OCI-LY7 (cell line): ENCODE results near the gene RPL22. TPM values are rescaled to one million over a fixed set of nuclear protein-coding genes. Genes with fewer than 3 reads are reported as not detected.
A peak's percentile ranks its signal among the peaks of the same experiment; 100 is the strongest.

Experiments
- BruUV-seq: library from RNA; stranded (reverse); fragments of 400-500 nt; replicated peaks from 2 replicates; lab custom pipeline; 2021; lab: Mats Ljungman, UMichigan
- CTCF ChIA-PET: fragments of 300-600 bp; sonication (Branson Sonifier 250); formaldehyde crosslinking; loops from one replicate; lab custom pipeline; 2022; ENCODE audit warnings: antibody characterized with exemption; ENCODE audit not compliant: unreplicated experiment; lab: Charles Lee
- POLR2A ChIA-PET: fragments of 300-600 bp; sonication (Branson Sonifier 250); formaldehyde crosslinking; loops from one replicate; lab custom pipeline; 2022; ENCODE audit warnings: antibody characterized with exemption; lab: Charles Lee
- DNase-seq: peaks from one replicate; pipeline ENCODE4 v3.0.0-alpha.2; 2015; ENCODE audit warnings: low spot score
- H2AFZ ChIP-seq: fragments of 200-600 bp; sonication (generic), shearing (Covaris generic); 2 replicates; pipeline ENCODE4 v1.6.1; 2014; ENCODE audit warnings: mild to moderate bottlenecking, antibody characterized with exemption, low read length, moderate library complexity
- H3K27ac ChIP-seq: fragments of 200-600 bp; sonication (generic); 2 replicates; pipeline ENCODE4 v1.5.1; 2014; ENCODE audit warnings: mixed run types, low read depth, mild to moderate bottlenecking, moderate library complexity, low read length, inconsistent platforms; ENCODE audit not compliant: poor library complexity, severe bottlenecking
- H3K36me3 ChIP-seq: fragments of 200-600 bp; sonication (generic); 2 replicates; pipeline ENCODE4 v1.6.1; 2014; ENCODE audit warnings: mild to moderate bottlenecking, antibody characterized with exemption, low read length, moderate library complexity, mixed read lengths; ENCODE audit not compliant: insufficient read depth
- H3K4me1 ChIP-seq: fragments of 200-600 bp; sonication (generic); 2 replicates; pipeline ENCODE4 v1.5.1; 2014; ENCODE audit warnings: mild to moderate bottlenecking, low read length; ENCODE audit not compliant: insufficient read depth, poor library complexity, severe bottlenecking
- H3K4me2 ChIP-seq: fragments of 200-600 bp; sonication (generic); 2 replicates; pipeline ENCODE4 v1.6.1; 2014; ENCODE audit warnings: mild to moderate bottlenecking, low read length
- H3K4me3 ChIP-seq: fragments of 200-600 bp; sonication (generic); 2 replicates; pipeline ENCODE4 v1.5.1; 2014; ENCODE audit warnings: mild to moderate bottlenecking, low read depth, low read length; ENCODE audit not compliant: poor library complexity, severe bottlenecking
- H3K79me2 ChIP-seq: fragments of 200-600 bp; sonication (generic); 2 replicates; pipeline ENCODE4 v1.6.1; 2016; ENCODE audit warnings: low read depth, mild to moderate bottlenecking, low read length, moderate library complexity, mixed read lengths; ENCODE audit not compliant: insufficient read depth
- H3K9me2 ChIP-seq: fragments of 200-600 bp; sonication (generic); 2 replicates; pipeline ENCODE4 v1.6.1; 2016; ENCODE audit warnings: mild to moderate bottlenecking, low read length, mixed read lengths; ENCODE audit not compliant: insufficient read depth
- H3K9me3 ChIP-seq: fragments of 200-600 bp; sonication (generic); 2 replicates; pipeline ENCODE4 v1.6.1; 2014; ENCODE audit warnings: mild to moderate bottlenecking, mixed run types, low read length, mixed read lengths
- H4K20me1 ChIP-seq: fragments of 200-600 bp; sonication (generic); 2 replicates; pipeline ENCODE4 v1.6.1; 2014; ENCODE audit warnings: mild to moderate bottlenecking, antibody characterized with exemption, low read length, moderate library complexity, mixed read lengths; ENCODE audit not compliant: insufficient read depth
- CTCF ChIP-seq: fragments of 200-600 bp; sonication (generic); conservative IDR thresholded peaks from 2 replicates; pipeline ENCODE4 v1.5.1; 2014; ENCODE audit warnings: mild to moderate bottlenecking, antibody characterized with exemption, low read length, moderate library complexity, mixed read lengths
- EZH2phosphoT487 ChIP-seq: fragments of 200-600 bp; sonication (generic); IDR thresholded peaks from 2 replicates; pipeline ENCODE4 v1.6.1; 2018; ENCODE audit warnings: low read depth, borderline replicate concordance, mild to moderate bottlenecking, mixed run types, antibody characterized with exemption, low read length, moderate library complexity, mixed read lengths
- intact Hi-C: fragments of 100-400 bp; cut with micrococcal nuclease; formaldehyde crosslinking; loops from one replicate; pipeline ENCODE4 v1.10.0; 2022; ENCODE audit not compliant: unreplicated experiment
- total RNA-seq, 2 experiments: library from RNA; depleted of rRNA in 1 of 2; stranded (reverse); fragments of >200 nt in 1 of 2; shearing (Covaris generic) in 1 of 2; gene quantifications; 2 replicates each; pipeline ENCODE4 v1.2.3, GENCODE V29; 2014 to 2022

RPL22 gene
- total RNA-seq, 2 experiments from 2014 or later = 249 to 589 TPM

DNA sequence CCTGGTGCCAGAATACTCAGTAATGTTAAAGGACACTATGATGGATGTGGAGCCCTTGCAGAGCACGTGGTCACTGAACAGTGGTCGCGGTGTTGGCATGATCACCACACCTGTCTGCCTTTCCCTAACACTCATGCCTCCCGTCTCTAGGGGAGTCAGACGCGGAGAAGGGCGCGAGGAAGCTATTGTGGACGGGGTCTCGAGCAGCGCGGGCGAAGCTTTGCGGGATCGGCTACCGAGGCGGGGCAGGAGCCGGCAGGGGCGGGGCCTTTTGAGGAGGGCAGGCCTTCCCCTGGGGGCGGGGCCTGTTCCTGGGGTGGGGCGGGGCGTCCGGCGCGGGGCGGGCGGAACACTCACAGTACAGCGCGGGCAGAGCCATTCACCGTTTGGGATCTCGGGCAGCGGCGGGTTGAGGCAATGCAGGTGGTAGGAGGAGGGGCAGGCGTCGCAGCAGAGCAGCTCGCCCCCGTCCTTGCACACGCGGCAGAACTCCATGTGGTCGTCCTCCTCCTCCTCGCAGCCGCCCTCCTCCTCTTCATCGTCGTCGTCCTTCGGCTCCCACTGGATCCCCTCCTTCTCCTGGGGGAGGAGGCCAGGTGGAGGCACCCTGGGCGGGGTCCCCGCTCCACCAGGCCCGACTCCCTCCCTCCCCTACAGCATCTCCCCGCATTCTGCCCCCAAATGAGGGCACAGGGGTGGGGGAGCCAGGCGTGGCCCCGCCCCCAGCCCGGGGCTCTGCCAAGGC is 50.7 kb downstream of the RPL22 start:
- BruUV-seq = no TSS peak
- Histone ChIP-seq H3K4me1 (no peaks in the 10 kb centered on the region), H3K9me3 (no peaks in the 10 kb centered on the region), H3K79me2 (no peaks in the 10 kb centered on the region), H3K36me3 (no peaks in the 10 kb centered on the region), H2AFZ (no peak overlapping the region), H3K4me3 (no peak overlapping the region), H3K4me2 (peak overlapping the region; percentile 44), H3K27ac (no peak overlapping the region), H3K9me2 (no peaks in the 10 kb centered on the region), H4K20me1 (no peaks in the 10 kb centered on the region)
- TF ChIP-seq EZH2phosphoT487 (no peak), CTCF (no peak)
- intact Hi-C loops = no loop called here
- ChIA-PET POLR2A (no interaction called here), CTCF (no interaction called here)
- peak; percentile 37 for DNase-seq

- Histone ChIP-seq H3K9me2 (no peaks in the 10 kb centered on the region), H3K79me2 (no peaks in the 10 kb centered on the region), H3K4me3 (no peak overlapping the region), H3K4me1 (no peaks in the 10 kb centered on the region), H4K20me1 (no peaks in the 10 kb centered on the region), H3K36me3 (no peaks in the 10 kb centered on the region), H3K27ac (no peak overlapping the region), H3K9me3 (no peaks in the 10 kb centered on the region), H2AFZ (no peak overlapping the region), H3K4me2 (no peak overlapping the region)
- CTCF ChIA-PET = no interaction called here
- TF ChIP-seq CTCF = no peak
- TF ChIP-seq EZH2phosphoT487 = no peak
- intact Hi-C loops = no loop called here
- BruUV-seq = no TSS peak
- POLR2A ChIA-PET = no interaction called here
- no peak for DNase-seq
These were observed 53.5 kb downstream of the RPL22 start for GRCh38 chr1:6145864-6146410.

- no peak overlapping the region for H3K4me2 ChIP-seq
- ChIA-PET POLR2A (no interaction called here), CTCF (no interaction called here)
- BruUV-seq = no TSS peak
- H3K4me3 ChIP-seq = no peak overlapping the region
- H4K20me1 ChIP-seq = no peaks in the 10 kb centered on the region
- H3K9me3 ChIP-seq = no peaks in the 10 kb centered on the region
- no peaks in the 10 kb centered on the region for H3K4me1 ChIP-seq
- no peak overlapping the region for H3K27ac ChIP-seq
- H3K79me2 ChIP-seq = no peaks in the 10 kb centered on the region
- intact Hi-C loops = no loop called here
- no peaks in the 10 kb centered on the region for H3K36me3 ChIP-seq
- H3K9me2 ChIP-seq = no peaks in the 10 kb centered on the region
- no peak for DNase-seq
- no peak overlapping the region for H2AFZ ChIP-seq
- no peak for TF ChIP-seq CTCF
These were observed 54.0 kb downstream of the RPL22 start for GRCh38 chr1:6145396-6145750.
